NT2/D1 (cell line): ENCODE measurements around the gene HCRTR1.

ENCODE experiments used
- SUZ12 ChIP-seq: IDR thresholded peaks from 2 replicates; pipeline ENCODE4 v1.6.1; 2011; ENCODE audit not compliant: insufficient read length, insufficient read depth; ENCODE audit errors: extremely low read depth
- YY1 ChIP-seq: IDR thresholded peaks from 2 replicates; pipeline ENCODE4 v1.6.1; 2011; ENCODE audit not compliant: insufficient read length, insufficient read depth

- no peak for TF ChIP-seq SUZ12
- no peak for TF ChIP-seq YY1
These were observed 50.9 kb downstream of the HCRTR1 start for GRCh38 chr1:31668303-31668883.
